WTC11 (cell line): Measurements from ENCODE around the gene KLHL20.

Source experiments
- ATF2 ChIP-seq: sonication (generic); formaldehyde crosslinking; IDR thresholded peaks from 2 replicates; pipeline ENCODE4 v1.8.1; 2022; ENCODE audit warnings: low read depth, missing genetic modification reagents, borderline replicate concordance
- CTCF ChIP-seq: fragments of 200-600 bp; IDR thresholded peaks from 2 replicates; pipeline ENCODE4 v1.8.0; 2022; ENCODE audit warnings: antibody characterized with exemption
- FOXP1 ChIP-seq: sonication (generic); formaldehyde crosslinking; IDR thresholded peaks from 2 replicates; pipeline ENCODE4 v1.8.0; 2022; ENCODE audit warnings: missing genetic modification reagents, mild to moderate bottlenecking, moderate library complexity, borderline replicate concordance
- NFYB ChIP-seq: sonication (generic); formaldehyde crosslinking; conservative IDR thresholded peaks from 2 replicates; pipeline ENCODE4 v1.8.0; 2022; ENCODE audit warnings: low read depth, missing genetic modification reagents
- NR2C2 ChIP-seq: sonication (generic); formaldehyde crosslinking; IDR thresholded peaks from 2 replicates; pipeline ENCODE4 v1.8.0; 2022; ENCODE audit warnings: mild to moderate bottlenecking, missing genetic modification reagents
- SP1 ChIP-seq: sonication (generic); formaldehyde crosslinking; conservative IDR thresholded peaks from 2 replicates; pipeline ENCODE4 v1.8.1; 2022; ENCODE audit warnings: missing genetic modification reagents
- TCF7 ChIP-seq: sonication (generic); formaldehyde crosslinking; IDR thresholded peaks from 2 replicates; pipeline ENCODE4 v1.8.0; 2022; ENCODE audit warnings: mild to moderate bottlenecking, low read depth, missing genetic modification reagents, moderate library complexity
- USF2 ChIP-seq: sonication (generic); formaldehyde crosslinking; IDR thresholded peaks from 2 replicates; pipeline ENCODE4 v1.8.1; 2023; ENCODE audit warnings: mild to moderate bottlenecking, missing genetic modification reagents, moderate library complexity
- ZNF416 ChIP-seq: fragments of 250-450 bp; sonication (Bioruptor Pico); IDR thresholded peaks from 2 replicates; pipeline ENCODE4 v1.9.0; 2021; ENCODE audit warnings: mild to moderate bottlenecking, inconsistent platforms

- no peak for TF ChIP-seq CTCF
- TF ChIP-seq ATF2 = no peak
- no peak for TF ChIP-seq NFYB (CRISPR knock-in tag)
- no peak for TF ChIP-seq NR2C2 (CRISPR knock-in tag)
- no peak for TF ChIP-seq ZNF416 (CRISPR knock-in tag)
- peak; percentile 30 for TF ChIP-seq SP1 (CRISPR knock-in tag)
- 0 out of 2 replicates have a peak, but pooled peaks have one; percentile 50 for TF ChIP-seq FOXP1 (CRISPR knock-in tag)
- TF ChIP-seq USF2 (CRISPR knock-in tag) = no peak
- TF ChIP-seq TCF7 (CRISPR knock-in tag) = no peak
These were observed 45.3 kb upstream of the KLHL20 start, which contains the start of gene ANKRD45 for GRCh38 chr1:173669491-173669941.
